GM10266 (cell line): ENCODE results near the gene ZNF700.
A peak's percentile ranks its signal among the peaks of the same experiment; 100 is the strongest.
"Not testable (repeated sequence)": the region's sequence is repeated elsewhere in the genome, so short reads cannot be mapped to it uniquely, and the experiment has no call there.

Experiments used
- DNase-seq: peaks from one replicate; pipeline ENCODE4 v3.0.0; 2012; ENCODE audit errors: extremely low spot score
- CTCF ChIP-seq: IDR thresholded peaks from 2 replicates; pipeline ENCODE4 v1.5.1; 2012; ENCODE audit warnings: mild to moderate bottlenecking, low read depth; ENCODE audit not compliant: control insufficient read depth, insufficient read depth; ENCODE audit errors: missing control alignments

ZNF700 gene

GRCh38 chr19:11949201-11949600, 24.3 kb downstream of the ZNF700 start:
- DNase-seq, result no peak
- no peak for TF ChIP-seq CTCF

- DNase-seq, result not testable (repeated sequence)
Observed at GRCh38 chr19:11949614-11950080, 24.7 kb downstream of the ZNF700 start.

- DNase-seq, result no peak
- no peak for TF ChIP-seq CTCF
Observed at GRCh38 chr19:11950312-11950711, 25.4 kb downstream of the ZNF700 start.

GRCh38 chr19:11963566-11964355, 38.9 kb downstream of the ZNF700 start:
- peak; percentile 72 for DNase-seq
- peak; percentile 86 for TF ChIP-seq CTCF

- peak; percentile 48 for TF ChIP-seq CTCF
- no peak for DNase-seq
Observed at GRCh38 chr19:11964496-11964857, 39.6 kb downstream of the ZNF700 start.

- no peak for TF ChIP-seq CTCF
- DNase-seq, result peak; percentile 92
Observed at GRCh38 chr19:11964858-11965645, 40.1 kb downstream of the ZNF700 start, which contains the start of gene ZNF763. Gene ZNF763 (plus strand): TSS chr19:11965040. CDS start chr19:11965209, 169 bp downstream.

GRCh38 chr19:11970174-11970573, 45.3 kb downstream of the ZNF700 start:
- no peak for DNase-seq
- TF ChIP-seq CTCF, result no peak
